Choroid plexus epithelial cell (primary cell): ENCODE data around the gene PGM1.
A peak's percentile ranks its signal among the peaks of the same experiment; 100 is the strongest.
"Not testable (repeated sequence)": the region's sequence is repeated elsewhere in the genome, so short reads cannot be mapped to it uniquely, and the experiment has no call there.

Source experiments
- DNase-seq: peaks from one replicate; pipeline ENCODE4 v3.0.0-alpha.2; 2010; ENCODE audit warnings: low read depth
- H3K4me3 ChIP-seq: 2 replicates; pipeline ENCODE4 v1.5.1; 2011; ENCODE audit warnings: low read depth, mild to moderate bottlenecking, control low read depth, low read length, moderate library complexity
- CTCF ChIP-seq: conservative IDR thresholded peaks from 2 replicates; pipeline ENCODE4 v1.5.1; 2011; ENCODE audit warnings: low read depth, mild to moderate bottlenecking, control low read depth, inconsistent platforms, low read length, moderate library complexity

PGM1 gene

GRCh38 chr1:63557365-63557987, 35.7 kb upstream of the PGM1 start:
- peak; percentile 75 for DNase-seq
- TF ChIP-seq CTCF: peak; percentile 84
- no peak overlapping the region for H3K4me3 ChIP-seq

DNA sequence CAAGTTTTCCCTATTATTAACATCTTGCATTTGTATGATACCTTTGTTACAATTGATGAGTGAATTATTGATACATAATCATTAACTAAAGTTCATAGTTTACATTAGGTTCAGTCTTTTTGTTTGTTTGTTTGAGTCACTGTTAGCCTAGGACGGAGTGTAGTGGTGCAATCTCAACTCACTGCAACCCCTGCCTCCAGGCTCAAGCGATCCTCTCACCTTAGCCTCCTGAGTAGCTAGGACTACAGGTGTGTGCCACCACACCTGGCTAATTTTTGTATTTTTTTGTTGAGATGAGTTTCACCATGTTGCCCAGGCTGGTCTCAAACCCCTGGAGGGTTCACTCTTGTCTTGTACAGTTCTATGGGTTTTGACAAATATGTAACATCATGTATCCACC, 33.9 kb upstream of the PGM1 start:
- no peak overlapping the region for H3K4me3 ChIP-seq
- no peak for DNase-seq
- TF ChIP-seq CTCF: no peak

GRCh38 chr1:63563745-63564144, 29.5 kb upstream of the PGM1 start:
- H3K4me3 ChIP-seq: no peak overlapping the region
- DNase-seq: no peak
- TF ChIP-seq CTCF: no peak

DNA sequence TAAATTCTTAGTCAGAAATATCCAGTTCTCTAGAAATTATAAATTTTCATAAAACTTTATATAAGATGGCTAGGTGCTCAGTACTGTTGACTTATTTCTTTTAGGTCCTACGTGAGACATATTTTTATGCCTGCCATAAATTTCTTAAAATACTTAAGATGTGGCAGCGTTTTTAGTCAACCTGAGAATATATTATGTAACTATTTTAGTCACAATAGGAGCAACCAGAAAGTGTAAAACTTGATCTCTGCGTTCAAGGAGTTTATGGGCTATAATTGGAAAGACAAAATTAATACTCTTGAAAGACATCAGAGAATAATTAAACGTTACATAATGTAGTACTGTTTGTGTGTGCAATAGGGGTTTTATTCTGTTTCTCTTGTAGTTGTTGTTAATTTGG, 24.1 kb upstream of the PGM1 start:
- H3K4me3 ChIP-seq: no peak overlapping the region
- TF ChIP-seq CTCF: no peak
- DNase-seq: no peak

- TF ChIP-seq CTCF: no peak
Observed at GRCh38 chr1:63569640-63570316, 23.4 kb upstream of the PGM1 start.

DNA sequence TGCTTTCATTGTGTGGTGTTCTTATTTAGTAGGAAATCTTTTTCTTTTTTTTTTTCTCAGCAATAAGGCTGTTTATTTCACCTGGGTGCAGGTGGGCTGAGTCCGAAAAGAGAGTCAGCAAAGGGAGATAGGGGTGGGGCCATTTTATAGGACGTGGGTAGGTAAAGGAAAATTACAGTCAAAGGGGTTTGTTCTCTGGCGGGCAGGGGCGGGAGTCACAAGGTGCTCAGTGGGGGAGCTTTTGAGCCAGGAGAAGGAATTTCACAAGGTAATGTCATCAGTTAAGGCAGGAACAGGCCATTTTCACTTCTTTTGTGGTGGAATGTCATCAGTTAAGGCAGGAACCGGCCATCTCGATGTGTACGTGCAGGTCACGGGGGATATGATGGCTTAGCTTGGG, 20.5 kb upstream of the PGM1 start:
- H3K4me3 ChIP-seq, DNase-seq: not testable (repeated sequence)

More at GRCh38 chr1:63569640-63570316, 23.4 kb upstream of the PGM1 start:
- no peak for DNase-seq
- H3K4me3 ChIP-seq: no peak overlapping the region

DNA sequence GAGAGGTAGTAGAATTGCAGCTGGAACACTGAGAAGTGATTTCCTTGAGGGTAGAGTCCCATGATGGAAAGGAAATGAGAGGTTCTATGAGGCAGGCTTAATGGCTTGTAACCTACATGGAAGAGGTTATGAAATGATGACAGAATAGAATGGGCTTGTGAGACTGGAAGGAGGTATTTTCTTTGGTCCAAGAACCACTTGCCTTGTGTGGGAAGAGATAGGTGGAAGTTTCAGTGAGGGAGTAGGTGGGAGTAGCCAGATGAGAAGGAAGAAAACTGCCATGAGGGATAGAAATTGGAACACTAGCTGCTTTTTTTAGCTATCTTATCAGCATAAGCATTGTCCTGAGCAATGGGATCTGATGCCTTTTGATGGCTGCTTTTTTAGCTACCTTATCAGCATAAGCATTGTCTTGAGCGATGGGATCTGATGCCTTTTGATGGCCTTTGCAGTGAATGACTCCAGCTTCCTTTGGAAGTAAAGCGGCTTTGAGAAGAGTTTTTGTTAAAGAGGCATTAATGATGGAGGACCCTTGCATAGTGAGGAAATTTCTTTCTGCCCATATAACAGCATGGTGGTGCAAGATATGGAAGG, 18.9 kb upstream of the PGM1 start:
- not testable (repeated sequence) for H3K4me3 ChIP-seq, DNase-seq

- no peak overlapping the region for H3K4me3 ChIP-seq
- peak; percentile 59 for TF ChIP-seq CTCF
- peak; percentile 48 for DNase-seq
Observed at GRCh38 chr1:63575340-63575826, 17.8 kb upstream of the PGM1 start.

DNA sequence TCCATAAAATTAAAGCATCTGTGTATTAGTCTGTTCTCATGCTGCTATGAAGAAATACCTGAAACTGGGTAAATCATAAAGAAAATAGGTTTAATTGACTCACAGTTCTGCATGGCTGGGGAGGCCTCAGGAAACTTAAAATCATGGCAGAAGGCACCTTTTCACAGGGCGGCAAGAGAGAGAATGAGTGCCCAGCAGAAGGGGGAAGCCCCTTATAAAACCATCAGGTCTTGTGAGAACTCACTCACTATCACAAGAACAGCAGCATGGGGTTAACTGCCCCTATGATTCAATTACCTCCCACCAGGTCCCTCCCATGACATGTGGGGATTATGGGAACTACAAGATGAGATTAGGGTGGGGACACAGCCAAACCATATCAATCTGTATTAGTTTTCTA, 6.9 kb upstream of the PGM1 start:
- not testable (repeated sequence) for DNase-seq, H3K4me3 ChIP-seq
